ENCODE results near the gene BUD13. TPM values are rescaled to one million over a fixed set of nuclear protein-coding genes. Genes with fewer than 3 reads are reported as not detected.

Gene BUD13
- total RNA-seq, 1 donor from 2014 or later: 17.7 TPM

DNA sequence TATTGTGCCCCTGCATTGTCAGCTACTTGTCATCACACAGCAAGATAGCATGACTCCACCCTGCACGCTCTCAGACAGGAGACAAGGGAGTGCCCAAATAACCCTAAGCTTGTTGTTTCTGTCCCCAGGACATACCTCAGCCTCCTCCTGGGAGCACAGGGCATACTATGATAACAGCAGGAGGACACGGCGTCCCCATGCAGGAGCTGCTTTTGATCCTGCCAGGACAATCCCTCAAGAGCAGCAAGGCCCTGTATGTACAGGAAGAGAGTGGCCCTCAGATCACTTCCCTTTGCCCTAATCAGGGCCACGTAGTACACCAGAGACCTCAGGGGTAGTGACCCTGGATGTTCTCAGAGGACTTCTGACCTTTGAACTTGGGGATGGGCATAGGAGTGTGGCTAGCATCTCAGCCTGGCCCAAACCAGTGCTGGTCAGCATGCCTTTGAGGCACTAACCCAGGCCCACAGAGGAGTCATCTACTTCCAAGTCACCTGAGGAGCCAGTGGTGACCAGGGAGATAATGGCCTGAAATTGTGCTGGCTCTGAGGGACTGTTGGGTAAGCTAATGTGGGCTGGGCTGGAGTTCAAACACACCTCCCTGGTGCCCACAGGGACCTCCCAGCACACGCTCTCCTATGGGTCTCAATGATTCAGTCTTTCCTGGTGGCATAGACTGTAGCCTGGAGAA lies 41.1 kb upstream of the BUD13 start:
- Histone ChIP-seq H3K4me3 (no peak overlapping the region), H3K4me1 (no peaks in the 10 kb centered on the region), H3K27me3 (no peaks in the 10 kb centered on the region), H3K27ac (no peak overlapping the region), H3K9me3 (no peaks in the 10 kb centered on the region), H3K36me3 (no peaks in the 10 kb centered on the region)
- intact Hi-C loops (cut with DNase I): no loop called here
- ATAC-seq (peak; percentile 37), DNase-seq (no peak)
- TF ChIP-seq, protein P1, sequence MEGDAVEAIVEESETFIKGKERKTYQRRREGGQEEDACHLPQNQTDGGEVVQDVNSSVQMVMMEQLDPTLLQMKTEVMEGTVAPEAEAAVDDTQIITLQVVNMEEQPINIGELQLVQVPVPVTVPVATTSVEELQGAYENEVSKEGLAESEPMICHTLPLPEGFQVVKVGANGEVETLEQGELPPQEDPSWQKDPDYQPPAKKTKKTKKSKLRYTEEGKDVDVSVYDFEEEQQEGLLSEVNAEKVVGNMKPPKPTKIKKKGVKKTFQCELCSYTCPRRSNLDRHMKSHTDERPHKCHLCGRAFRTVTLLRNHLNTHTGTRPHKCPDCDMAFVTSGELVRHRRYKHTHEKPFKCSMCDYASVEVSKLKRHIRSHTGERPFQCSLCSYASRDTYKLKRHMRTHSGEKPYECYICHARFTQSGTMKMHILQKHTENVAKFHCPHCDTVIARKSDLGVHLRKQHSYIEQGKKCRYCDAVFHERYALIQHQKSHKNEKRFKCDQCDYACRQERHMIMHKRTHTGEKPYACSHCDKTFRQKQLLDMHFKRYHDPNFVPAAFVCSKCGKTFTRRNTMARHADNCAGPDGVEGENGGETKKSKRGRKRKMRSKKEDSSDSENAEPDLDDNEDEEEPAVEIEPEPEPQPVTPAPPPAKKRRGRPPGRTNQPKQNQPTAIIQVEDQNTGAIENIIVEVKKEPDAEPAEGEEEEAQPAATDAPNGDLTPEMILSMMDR (IDR thresholded peaks at IDR 0.05): no peak

DNA sequence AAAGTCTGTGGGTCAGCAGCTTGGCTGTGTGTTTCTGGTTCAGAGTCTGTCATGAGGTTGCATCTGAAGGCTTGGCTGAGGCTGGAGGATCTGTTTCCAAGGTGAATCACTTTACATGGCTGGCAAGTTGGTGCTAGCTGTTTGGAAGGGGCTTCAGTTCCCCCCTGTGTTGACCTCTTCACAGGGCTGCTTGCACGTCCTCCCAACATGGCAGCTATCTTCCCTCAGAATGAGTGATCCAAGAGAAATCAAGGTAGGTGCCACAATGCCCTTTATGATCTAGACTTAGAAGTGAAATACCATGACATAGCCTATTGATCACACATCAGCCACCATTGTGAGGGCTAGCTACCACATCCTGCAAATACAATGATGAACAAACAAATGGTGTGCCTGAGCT lies 40.4 kb upstream of the BUD13 start:
- H3K27me3 ChIP-seq: no peaks in the 10 kb centered on the region
- H3K9me3 ChIP-seq: no peaks in the 10 kb centered on the region
- no peaks in the 10 kb centered on the region for H3K4me1 ChIP-seq
- intact Hi-C loops (cut with DNase I): no loop called here
- ATAC-seq (no peak), DNase-seq (no peak)
- no peaks in the 10 kb centered on the region for H3K36me3 ChIP-seq
- no peak overlapping the region for H3K4me3 ChIP-seq
- TF ChIP-seq, protein P1 (IDR thresholded peaks at IDR 0.05): no peak
- H3K27ac ChIP-seq: no peak overlapping the region

DNA sequence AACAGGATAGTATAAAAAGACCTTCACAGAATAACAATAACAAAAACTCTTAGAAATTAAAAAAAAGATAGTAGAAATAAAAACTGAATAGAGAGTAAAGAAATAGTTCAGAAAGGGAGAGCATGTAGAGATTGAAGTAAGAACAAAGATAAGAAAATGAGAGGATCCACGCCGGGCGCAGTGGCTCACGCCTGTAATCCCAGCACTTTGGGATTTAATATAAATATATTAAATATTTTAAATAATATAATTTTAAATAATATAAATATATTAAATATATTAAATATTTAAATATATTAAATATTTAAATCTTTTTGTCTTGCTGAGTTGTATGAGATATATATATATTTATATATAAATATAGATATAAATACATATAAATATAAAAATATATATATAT lies 39.3 kb upstream of the BUD13 start:
- ATAC-seq (no peak), DNase-seq (no peak)
- Histone ChIP-seq H3K36me3 (no peaks in the 10 kb centered on the region), H3K27ac (no peak overlapping the region), H3K4me3 (no peak overlapping the region), H3K4me1 (no peaks in the 10 kb centered on the region), H3K27me3 (no peaks in the 10 kb centered on the region), H3K9me3 (no peaks in the 10 kb centered on the region)
- TF ChIP-seq, protein P1 (IDR thresholded peaks at IDR 0.05): no peak
- intact Hi-C loops (cut with DNase I): no loop called here

DNA sequence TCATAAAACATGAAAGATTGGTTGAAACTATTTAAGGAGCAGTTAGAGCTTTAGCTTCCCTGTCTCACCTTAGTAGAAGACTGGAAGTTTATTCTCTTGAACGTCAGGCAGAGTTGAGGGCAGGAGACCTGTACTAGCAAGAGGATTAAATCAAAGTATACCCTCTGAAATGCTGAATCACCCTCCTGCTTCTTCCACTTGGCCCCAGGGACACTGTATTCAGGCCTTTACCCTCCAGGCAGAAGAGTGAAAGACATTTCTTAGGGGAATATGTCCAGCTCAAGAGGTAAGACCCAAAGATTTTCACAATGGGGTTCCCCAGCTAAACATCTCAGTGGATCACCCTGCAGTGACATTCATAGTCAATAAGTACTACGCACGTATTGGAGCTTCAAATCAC lies 38.4 kb upstream of the BUD13 start:
- Histone ChIP-seq H3K27ac (no peak overlapping the region), H3K9me3 (no peaks in the 10 kb centered on the region), H3K36me3 (no peaks in the 10 kb centered on the region), H3K27me3 (no peaks in the 10 kb centered on the region), H3K4me1 (no peaks in the 10 kb centered on the region), H3K4me3 (no peak overlapping the region)
- ATAC-seq: no peak
- intact Hi-C loops (cut with DNase I): no loop called here
- TF ChIP-seq, protein P1 (IDR thresholded peaks at IDR 0.05): no peak
- no peak for DNase-seq

DNA sequence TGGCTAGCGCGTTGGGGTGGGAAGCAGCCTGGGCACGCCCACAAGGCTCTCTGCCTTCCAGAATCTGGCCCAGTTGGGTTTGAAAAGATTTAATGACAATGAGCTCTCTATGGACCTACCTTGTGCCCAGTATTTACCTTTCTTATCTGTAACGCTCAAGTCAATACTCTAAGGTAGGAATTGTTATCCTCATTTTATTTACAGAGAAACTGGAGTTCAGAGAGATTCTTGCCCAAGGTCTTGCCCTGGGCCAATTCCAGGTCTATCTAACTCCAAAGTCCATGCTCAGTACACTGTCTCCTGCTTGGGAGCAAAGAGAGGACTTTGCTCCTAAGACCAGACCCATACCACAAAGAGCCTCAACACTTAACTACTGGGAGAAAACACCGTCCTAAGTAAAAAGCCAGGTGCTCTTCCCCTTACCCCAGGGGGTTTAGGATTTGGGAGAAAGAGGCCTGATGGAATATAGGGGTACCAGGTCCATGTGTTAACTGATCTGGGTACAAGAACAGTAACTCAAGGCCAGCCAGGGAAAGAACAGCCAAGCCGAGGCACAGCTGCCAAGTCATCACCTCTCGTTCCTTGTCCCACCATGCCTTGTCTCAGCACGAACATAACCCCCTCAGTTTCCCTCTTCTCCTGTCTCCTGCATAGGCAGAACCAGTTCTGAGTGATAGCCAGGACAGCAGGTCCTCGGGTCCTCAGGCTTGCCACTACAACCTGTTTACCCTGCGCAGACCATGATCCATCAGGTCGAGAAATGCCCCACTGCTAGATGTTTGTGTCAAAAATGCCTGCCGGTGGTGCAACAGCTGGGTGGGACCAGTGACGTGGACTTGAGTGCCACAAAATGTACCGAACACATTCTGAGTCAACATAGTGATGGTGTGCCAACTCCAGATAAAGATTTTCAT lies 35.7 kb upstream of the BUD13 start:
- no peaks in the 10 kb centered on the region for H3K27me3 ChIP-seq
- H3K36me3 ChIP-seq: no peaks in the 10 kb centered on the region
- H3K4me3 ChIP-seq: no peak overlapping the region
- no peaks in the 10 kb centered on the region for H3K4me1 ChIP-seq
- TF ChIP-seq, protein P1 (IDR thresholded peaks at IDR 0.05): no peak
- intact Hi-C loops (cut with DNase I): no loop called here
- ATAC-seq (peak; percentile 88), DNase-seq (peak; percentile 87)
- H3K9me3 ChIP-seq: no peaks in the 10 kb centered on the region
- H3K27ac ChIP-seq: peak overlapping the region; percentile 77

Measured in upper lobe of right lung (tissue), 1 donor.